Natural killer cell (primary cell): ENCODE measurements around the gene GLI1. TPM values are rescaled to one million over a fixed set of nuclear protein-coding genes. Genes with fewer than 3 reads are reported as not detected.

ENCODE experiments used
- ATAC-seq, 3 donors: fragments of 150-1000 bp in 2 of 3; fragments of 200-7000 bp in 1 of 3; cut with Tn5 transposase; 1 replicate in 1 of 3; 2 replicates in 2 of 3; pipeline ENCODE4 v1.10.0; 2021; ENCODE audit warnings: mild to moderate bottlenecking in 2 of 3, moderate library complexity in 2 of 3
- DNase-seq, 2 donors: peaks; one replicate each; pipeline versions ENCODE4 v3.0.0 to v3.0.0-alpha.2; 2013 to 2021; ENCODE audit warnings: mixed read lengths in 1 of 2
- H3K27ac ChIP-seq: one replicate; pipeline ENCODE4 v1.5.1; 2013; ENCODE audit warnings: mild to moderate bottlenecking, low read length
- H3K27me3 ChIP-seq: one replicate; pipeline ENCODE4 v1.6.1; 2013; ENCODE audit warnings: low read length; ENCODE audit not compliant: control insufficient read depth, insufficient read depth
- H3K36me3 ChIP-seq: one replicate; pipeline ENCODE4 v1.6.1; 2013; ENCODE audit warnings: low read length; ENCODE audit not compliant: control insufficient read depth, insufficient read depth
- H3K4me1 ChIP-seq: one replicate; pipeline ENCODE4 v1.6.1; 2013; ENCODE audit warnings: low read length; ENCODE audit not compliant: control insufficient read depth, insufficient read depth
- H3K4me3 ChIP-seq: one replicate; pipeline ENCODE4 v1.5.1; 2013; ENCODE audit warnings: low read length
- H3K9me3 ChIP-seq: one replicate; pipeline ENCODE4 v1.6.1; 2013; ENCODE audit warnings: low read length; ENCODE audit not compliant: control insufficient read depth, insufficient read depth
- H3K27ac Mint-ChIP-seq, 2 donors: one replicate each; pipeline ENCODE4 v1.8.0; 2022; ENCODE audit warnings: mild to moderate bottlenecking in 2 of 2, mixed read lengths in 2 of 2, moderate library complexity in 1 of 2
- H3K27me3 Mint-ChIP-seq, 2 donors: one replicate each; pipeline ENCODE4 v1.8.0; 2022; ENCODE audit warnings: low read depth in 2 of 2, mixed read lengths in 2 of 2
- H3K36me3 Mint-ChIP-seq: one replicate; pipeline ENCODE4 v1.8.0; 2022; ENCODE audit warnings: mixed read lengths
- H3K4me1 Mint-ChIP-seq, 2 donors: one replicate each; pipeline ENCODE4 v1.8.0; 2022; ENCODE audit warnings: mixed read lengths in 2 of 2
- H3K4me3 Mint-ChIP-seq: one replicate; pipeline ENCODE4 v1.8.0; 2022; ENCODE audit warnings: mild to moderate bottlenecking, moderate library complexity, mixed read lengths
- H3K9me3 Mint-ChIP-seq, 2 donors: one replicate each; pipeline ENCODE4 v1.8.0; 2022; ENCODE audit warnings: mixed read lengths in 2 of 2
- CTCF ChIP-seq: fragments of 200-600 bp; IDR thresholded peaks from one replicate; pipeline ENCODE4 v1.8.0; 2022; ENCODE audit warnings: antibody characterized with exemption
- WGBS: methylation state at CpG from one replicate; pipeline ENCODE4 v1.1.7; 2013; ENCODE audit warnings: missing lambda C conversion rate; ENCODE audit not compliant: insufficient coverage; 5-methylcytosine and 5-hydroxymethylcytosine counted together
- intact Hi-C: fragments of 100-400 bp; cut with micrococcal nuclease; formaldehyde crosslinking; loops from one replicate; pipeline ENCODE4 v1.14.2; 2022
- total RNA-seq, 4 donors: library from RNA; stranded (reverse); fragments of 120-200 nt in 1 of 4; gene quantifications; one replicate each; pipeline versions ENCODE4 v1.2.3 to v1.2.4, GENCODE V29; 2013 to 2022

Gene GLI1
- total RNA-seq, 3 donors from 2014 or later (not counting 1 experiment from before 2014, with no cell fraction given): 0.50 to 1.4 (median 0.99) TPM

GRCh38 chr12:57416039-57416996, 43.3 kb upstream of the GLI1 start:
- Mint-ChIP-seq H3K9me3 (no peaks in the 10 kb centered on the region), H3K4me1 (peaks cover 30 to 39% of the 10 kb centered on the region in 2 donors), H3K36me3 (no peaks in the 10 kb centered on the region), H3K4me3 (no peak overlapping the region), H3K27me3 (no peaks in the 10 kb centered on the region), H3K27ac (peak overlapping the region; percentile 8 to 56)
- H3K4me3 ChIP-seq: no peak overlapping the region
- no peak overlapping the region for H3K27ac ChIP-seq
- peaks cover 6% of the 10 kb centered on the region for H3K36me3 ChIP-seq
- intact Hi-C loops: no loop called here
- DNase-seq (no peak), ATAC-seq (no peak)
- no peaks in the 10 kb centered on the region for H3K4me1 ChIP-seq
- H3K27me3 ChIP-seq: no peaks in the 10 kb centered on the region
- 93% methylated on average over 7 of the region's 8 CpGs for WGBS
- no peak for TF ChIP-seq CTCF
- no peaks in the 10 kb centered on the region for H3K9me3 ChIP-seq

- 94% methylated on average over 9 of the region's 9 CpGs for WGBS
- Histone ChIP-seq H3K27ac (no peak overlapping the region), H3K27me3 (no peaks in the 10 kb centered on the region), H3K4me3 (no peak overlapping the region), H3K36me3 (peaks cover 20% of the 10 kb centered on the region), H3K4me1 (no peaks in the 10 kb centered on the region), H3K9me3 (no peaks in the 10 kb centered on the region)
- peaks cover 19 to 34% of the 10 kb centered on the region in 2 donors for H3K4me1 Mint-ChIP-seq
- intact Hi-C loops: no loop called here
- H3K27me3 Mint-ChIP-seq: no peaks in the 10 kb centered on the region
- no peak overlapping the region for H3K4me3 Mint-ChIP-seq
- DNase-seq (no peak), ATAC-seq (no peak)
- no peaks in the 10 kb centered on the region for H3K9me3 Mint-ChIP-seq
- H3K36me3 Mint-ChIP-seq: no peaks in the 10 kb centered on the region
- no peak for TF ChIP-seq CTCF
- H3K27ac Mint-ChIP-seq: peak overlapping the region; percentile 1 to 15
Measured at GRCh38 chr12:57418255-57418654, 41.3 kb upstream of the GLI1 start.

GRCh38 chr12:57419495-57419894, 40.1 kb upstream of the GLI1 start:
- Histone ChIP-seq H3K4me1 (no peaks in the 10 kb centered on the region), H3K27me3 (no peaks in the 10 kb centered on the region), H3K9me3 (no peaks in the 10 kb centered on the region), H3K36me3 (peaks cover 22% of the 10 kb centered on the region), H3K27ac (no peak overlapping the region), H3K4me3 (no peak overlapping the region)
- intact Hi-C loops: no loop called here
- ATAC-seq: no peak
- no peaks in the 10 kb centered on the region for H3K36me3 Mint-ChIP-seq
- no peak overlapping the region for H3K4me3 Mint-ChIP-seq
- peaks cover 19 to 37% of the 10 kb centered on the region in 2 donors for H3K4me1 Mint-ChIP-seq
- no peak for DNase-seq
- peak overlapping the region in 1 of 2 donors; percentile 8 for H3K27ac Mint-ChIP-seq
- no peaks in the 10 kb centered on the region for H3K27me3 Mint-ChIP-seq
- no peak for TF ChIP-seq CTCF
- H3K9me3 Mint-ChIP-seq: no peaks in the 10 kb centered on the region
- 95% methylated on average over 2 of the region's 2 CpGs for WGBS
